Measurements from ENCODE around the gene SLC25A4.
"Not testable (repeated sequence)": the region's sequence is repeated elsewhere in the genome, so short reads cannot be mapped to it uniquely, and the experiment has no call there.

SLC25A4 gene

GRCh38 chr4:185142912-185143600 lies at the start of gene SLC25A4:
Gene SLC25A4, plus strand, starts transcription at chr4:185143266. Its CDS starts 107 bp downstream, at chr4:185143373.
- peak; percentile 53 for DNase-seq (ENCODE audit: low read depth)

- no peak for DNase-seq (ENCODE audit: low read depth)
These were observed 49.5 kb upstream of the SLC25A4 start for GRCh38 chr4:185093603-185094002.

GRCh38 chr4:185096032-185096653 lies 46.9 kb upstream of the SLC25A4 start:
- DNase-seq (ENCODE audit: low read depth): no peak

- DNase-seq (ENCODE audit: low read depth): no peak
These were observed 44.6 kb upstream of the SLC25A4 start for GRCh38 chr4:185098474-185098873.

- no peak for DNase-seq (ENCODE audit: low read depth)
These were observed 43.9 kb upstream of the SLC25A4 start for GRCh38 chr4:185099024-185099682.

- DNase-seq (ENCODE audit: low read depth): no peak
These were observed 43.1 kb upstream of the SLC25A4 start for GRCh38 chr4:185099940-185100339.

- DNase-seq (ENCODE audit: low read depth): no peak
These were observed 42.6 kb upstream of the SLC25A4 start for GRCh38 chr4:185100423-185100822.

GRCh38 chr4:185101354-185101890 lies 41.6 kb upstream of the SLC25A4 start:
- DNase-seq (ENCODE audit: low read depth): no peak

- no peak for DNase-seq (ENCODE audit: low read depth)
These were observed 38.3 kb upstream of the SLC25A4 start for GRCh38 chr4:185104733-185105132.

- DNase-seq (ENCODE audit: low read depth): no peak
These were observed 36.7 kb upstream of the SLC25A4 start for GRCh38 chr4:185106353-185106752.

GRCh38 chr4:185107574-185107973 lies 35.5 kb upstream of the SLC25A4 start:
- DNase-seq (ENCODE audit: low read depth): not testable (repeated sequence)

- no peak for DNase-seq (ENCODE audit: low read depth)
These were observed 34.9 kb upstream of the SLC25A4 start for GRCh38 chr4:185108185-185108584.

GRCh38 chr4:185108669-185109068 lies 34.4 kb upstream of the SLC25A4 start:
- no peak for DNase-seq (ENCODE audit: low read depth)

- DNase-seq (ENCODE audit: low read depth): no peak
These were observed 33.3 kb upstream of the SLC25A4 start for GRCh38 chr4:185109736-185110135.

GRCh38 chr4:185110375-185110823 lies 32.7 kb upstream of the SLC25A4 start:
- DNase-seq (ENCODE audit: low read depth): no peak

GRCh38 chr4:185112104-185112503 lies 31.0 kb upstream of the SLC25A4 start:
- DNase-seq (ENCODE audit: low read depth): peak; percentile 92

GRCh38 chr4:185113340-185113739 lies 29.7 kb upstream of the SLC25A4 start:
- DNase-seq (ENCODE audit: low read depth): no peak

GRCh38 chr4:185115827-185116232 lies 27.2 kb upstream of the SLC25A4 start:
- DNase-seq (ENCODE audit: low read depth): no peak

GRCh38 chr4:185117300-185117934 lies 25.6 kb upstream of the SLC25A4 start:
- no peak for DNase-seq (ENCODE audit: low read depth)

GRCh38 chr4:185118876-185119275 lies 24.2 kb upstream of the SLC25A4 start:
- no peak for DNase-seq (ENCODE audit: low read depth)

GRCh38 chr4:185119467-185119866 lies 23.6 kb upstream of the SLC25A4 start:
- DNase-seq (ENCODE audit: low read depth): not testable (repeated sequence)

GRCh38 chr4:185119927-185120630 lies 23.0 kb upstream of the SLC25A4 start:
- DNase-seq (ENCODE audit: low read depth): no peak

All from stromal cell of bone marrow (primary cell).